ENCODE measurements around the gene CAVIN3. TPM values are rescaled to one million over a fixed set of nuclear protein-coding genes. Genes with fewer than 3 reads are reported as not detected.
A peak's percentile ranks its signal among the peaks of the same experiment; 100 is the strongest.

CAVIN3 gene
- total RNA-seq (153 and 164 TPM in 2 replicates), polyA plus RNA-seq (221 and 241 TPM in 2 replicates), polyA minus RNA-seq (21.3 and 31.6 TPM in 2 replicates), Bru-seq, nascent RNA (percentile 86 among the genes with signal in this experiment), BruChase-seq, experiment 1, labeled RNA remaining after a 6-hour chase (percentile 95 among the genes with signal in this experiment), BruChase-seq, experiment 2, labeled RNA remaining after a 2-hour chase (percentile 82 among the genes with signal in this experiment)
- polyA plus RNA-seq (2011; cell fraction: cytosol; rRNA removed) = 93.2 and 148 TPM in 2 replicates
- 50.3 and 61.3 TPM in 2 replicates for polyA plus RNA-seq (2011; cell fraction: nucleus; rRNA removed)
- polyA plus RNA-seq (2012) = 90.3 and 91.1 TPM in 2 replicates
- polyA minus RNA-seq (2011; cell fraction: cytosol; rRNA and poly(A)+ RNA removed) = 14.2 TPM
- 12.1 and 21.8 TPM in 2 replicates for polyA minus RNA-seq (2011; cell fraction: nucleus; rRNA and poly(A)+ RNA removed)
- long read RNA-seq, transcript CAVIN3-204 (2 exons, 1,025 nt) = minor isoform, 5 of 1,260 reads
- long read RNA-seq, transcript CAVIN3-203 (3 exons, 957 nt) = minor isoform, 7 of 1,260 reads
- long read RNA-seq, transcript CAVIN3-201 (2 exons, 1,174 nt) = major isoform, 1,152 of 1,260 reads
- long read RNA-seq, partial matches to known transcripts = 4 of 1,260 reads
- long read RNA-seq, other reads (novel, unspliced or antisense) = 91 of 1,260 reads

GRCh38 chr11:6320411-6321155 is at the start of gene CAVIN3:
Gene CAVIN3 (minus strand): TSS chr11:6320501. CDS start chr11:6320476, 25 bp downstream.
- no peaks in the 10 kb centered on the region for H3K9me3 ChIP-seq (replicated peaks; ENCODE audit: control insufficient read depth, insufficient read depth, low read length)
- peak; percentile 79 for DNase-seq (ENCODE audit: low read depth, low spot score)
- peak within 1 kb of the TSS; percentile 92 for H3K4me2 ChIP-seq (ENCODE audit: insufficient read depth, low read length)
- peak within 1 kb of the TSS; percentile 81 for H3K9ac ChIP-seq (replicated peaks; ENCODE audit: extremely low read depth, insufficient read depth, low read length)
- TF ChIP-seq POLR2A (IDR thresholded peaks at IDR 0.05; ENCODE audit: low read depth, low read length) (peak; percentile 96), POLR2AphosphoS5 (IDR thresholded peaks at IDR 0.05; ENCODE audit: insufficient read depth, low read depth, low read length) (peak; percentile 96), JUN (IDR thresholded peaks at IDR 0.05; ENCODE audit: borderline replicate concordance, insufficient read depth, insufficient read length, low read depth) (no peak), FOS (IDR thresholded peaks at IDR 0.05; ENCODE audit: borderline replicate concordance, insufficient read depth, low read length) (peak; percentile 58)
- peak within 1 kb of the TSS; percentile 19 to 76 (median 53) for H3K4me3 ChIP-seq (replicated peaks in 1 of 3; ENCODE audit: insufficient read depth in 1 of 3, low read depth in 1 of 3, low read length in 3 of 3)
- FAIRE-seq = peak; percentile 87
- no peaks in the 10 kb centered on the region for H3K9me1 ChIP-seq (replicated peaks; ENCODE audit: control insufficient read depth, extremely low read depth, insufficient read depth, low read length)
- dilution Hi-C loops (cut with MboI; ENCODE audit: extremely low pct_ligation_motif_present, low sequenced_read_pairs) = no loop called here
- H4K20me1 ChIP-seq (replicated peaks; ENCODE audit: control insufficient read depth, extremely low read depth, insufficient read depth, low read length) = no peaks in the 10 kb centered on the region
- H2AFZ ChIP-seq (ENCODE audit: low read depth, low read length) = peak within 1 kb of the TSS; percentile 24
- POLR2A ChIA-PET = no interaction called here
- no peaks in the 10 kb centered on the region for H3K36me3 ChIP-seq (ENCODE audit: control insufficient read depth in 2 of 2, extremely low read depth in 1 of 2, insufficient read depth in 2 of 2, low read length in 2 of 2)
- CTCF ChIA-PET = interaction anchor here (0.7 to 8.0 kb wide), 7 partner anchors 22 to 297 kb away, joined by 3 to 75 read pairs (median 8); no protein-coding TSS in a partner anchor
- peak within 1 kb of the TSS; percentile 83 for H3K27ac ChIP-seq (ENCODE audit: insufficient read depth, low read depth, low read length)
- BruUV-seq (replicated peaks) = no TSS peak
- H3K4me1 ChIP-seq (ENCODE audit: control insufficient read depth, extremely low read depth, insufficient read depth, low read length) = peaks cover 36% of the 10 kb centered on the region
- H3K79me2 ChIP-seq (ENCODE audit: control insufficient read depth, insufficient read depth, low read length) = peaks cover 12% of the 10 kb centered on the region
- intact Hi-C loops (cut with micrococcal nuclease) = loop anchor here (1.0 to 10.0 kb wide), 4 partner anchors 70 to 1284 kb away; partner anchors contain the start of genes SMPD1, TRIM22 and TRIM5
- no peaks in the 10 kb centered on the region for H3K27me3 ChIP-seq (ENCODE audit: control insufficient read depth in 2 of 2, insufficient read depth in 2 of 2, low read length in 2 of 2)
